Mononuclear cell (primary cell): ENCODE results near the gene SLC30A7. TPM values are rescaled to one million over a fixed set of nuclear protein-coding genes. Genes with fewer than 3 reads are reported as not detected.

ENCODE experiments used
- total RNA-seq: library from RNA; depleted of rRNA; stranded (reverse); fragments of >200 nt; gene quantifications from one replicate; pipeline ENCODE4 v1.2.3, GENCODE V29; 2012

SLC30A7 gene
- total RNA-seq, 1 donor: 34.9 TPM

Other genes with a start within 250 kb of the SLC30A7 start
- 0.42 TPM for gene VCAM1, start 176.3 kb upstream of the SLC30A7 start, total RNA-seq
- 2.4 TPM for gene EXTL2, start 1.2 kb upstream of the SLC30A7 start, total RNA-seq
- gene DPH5, start 129.7 kb downstream of the SLC30A7 start, total RNA-seq: 42.1 TPM